Adipose tissue (tissue), 3 donors: ENCODE measurements around the gene STXBP1. TPM values are rescaled to one million over a fixed set of nuclear protein-coding genes. Genes with fewer than 3 reads are reported as not detected.
"Not testable (repeated sequence)": the region's sequence is repeated elsewhere in the genome, so short reads cannot be mapped to it uniquely, and the experiment has no call there.

Source experiments
- H3K27ac ChIP-seq: one replicate; pipeline ENCODE4 v1.5.1; 2013; ENCODE audit warnings: low read depth, low read length
- WGBS, 3 donors: extraction: QIAGEN DNeasy Blood & Tissue Kit; methylation state at CpG; one replicate each; pipeline ENCODE4 v1.1.7; 2013; 5-methylcytosine and 5-hydroxymethylcytosine counted together
- polyA plus RNA-seq, 3 donors: library from polyadenylated mRNA; stranded (reverse); fragments of 200-250 nt; gene quantifications; one replicate each; pipeline ENCODE4 v1.2.3, GENCODE V29; 2013
- donor health status: healthy with polysubstance abuse.
- donor health status: Bipolar disorder and iron deficiency.
- donor health status: healthy.

STXBP1 gene
- polyA plus RNA-seq, 3 donors, result 12.7 to 42.4 (median 34.1) TPM

- 20 to 59% (median 53%) methylated on average over 10 of the region's 10 CpGs for WGBS, 3 donors
- H3K27ac ChIP-seq, result peak overlapping the region; percentile 70
These were observed 37.7 kb upstream of the STXBP1 start for GRCh38 chr9:127574072-127574993.

- H3K27ac ChIP-seq, result no peak overlapping the region
- WGBS, 3 donors, result 81 to 93% (median 91%) methylated on average over 13 of the region's 13 CpGs
These were observed 36.0 kb upstream of the STXBP1 start for GRCh38 chr9:127575875-127576778.

GRCh38 chr9:127577194-127577593, 34.9 kb upstream of the STXBP1 start:
- H3K27ac ChIP-seq, result not testable (repeated sequence)
- 92 to 96% (median 96%) methylated on average over 5 to 7 of the region's 7 CpGs for WGBS, 3 donors

GRCh38 chr9:127578627-127578951, 33.5 kb upstream of the STXBP1 start:
- no peak overlapping the region for H3K27ac ChIP-seq
- WGBS, 3 donors, result 45 to 54% (median 49%) methylated on average over 5 of the region's 5 CpGs

- peak overlapping the region; percentile 83 for H3K27ac ChIP-seq
- 15 to 26% (median 22%) methylated on average over 21 of the region's 21 CpGs for WGBS, 3 donors
These were observed 32.9 kb upstream of the STXBP1 start for GRCh38 chr9:127578952-127579853.

- 74 to 84% (median 75%) methylated on average over 8 of the region's 8 CpGs for WGBS, 3 donors
- H3K27ac ChIP-seq, result no peak overlapping the region
These were observed 31.7 kb upstream of the STXBP1 start for GRCh38 chr9:127580366-127580765.

- WGBS, 3 donors, result 55 to 87% (median 78%) methylated on average over 7 of the region's 7 CpGs
- no peak overlapping the region for H3K27ac ChIP-seq
These were observed 31.1 kb upstream of the STXBP1 start for GRCh38 chr9:127580879-127581475.

GRCh38 chr9:127584474-127584805, 27.6 kb upstream of the STXBP1 start:
- WGBS, 3 donors, result 90 to 97% (median 92%) methylated on average over 3 of the region's 3 CpGs
- not testable (repeated sequence) for H3K27ac ChIP-seq

- 96 to 97% (median 96%) methylated on average over 4 of the region's 4 CpGs for WGBS, 3 donors
- H3K27ac ChIP-seq, result no peak overlapping the region
These were observed 26.8 kb upstream of the STXBP1 start for GRCh38 chr9:127585161-127585819.

- H3K27ac ChIP-seq, result no peak overlapping the region
- WGBS, 3 donors, result 71 to 74% (median 74%) methylated on average over 14 of the region's 14 CpGs
These were observed 26.0 kb upstream of the STXBP1 start for GRCh38 chr9:127586096-127586495.

- WGBS, 3 donors, result 11 to 55% (median 53%) methylated on average over 3 to 5 of the region's 5 CpGs
- no peak overlapping the region for H3K27ac ChIP-seq
These were observed 25.5 kb upstream of the STXBP1 start for GRCh38 chr9:127586537-127586936.

GRCh38 chr9:127587966-127588365, 24.1 kb upstream of the STXBP1 start:
- 73 to 83% (median 81%) methylated on average over 2 of the region's 2 CpGs for WGBS, 3 donors

GRCh38 chr9:127588740-127589506, 23.2 kb upstream of the STXBP1 start:
- 53 to 60% (median 59%) methylated on average over 5 of the region's 5 CpGs for WGBS, 3 donors
- H3K27ac ChIP-seq, result no peak overlapping the region

More at GRCh38 chr9:127587966-127588365, 24.1 kb upstream of the STXBP1 start:
- no peak overlapping the region for H3K27ac ChIP-seq

- 6 to 12% (median 9%) methylated on average over 8 of the region's 8 CpGs for WGBS, 3 donors
- no peak overlapping the region for H3K27ac ChIP-seq
These were observed 22.1 kb upstream of the STXBP1 start for GRCh38 chr9:127589955-127590370.

GRCh38 chr9:127595611-127596010, 16.5 kb upstream of the STXBP1 start:
- H3K27ac ChIP-seq, result no peak overlapping the region
- WGBS, 3 donors, result 52 to 75% (median 53%) methylated on average over 5 of the region's 5 CpGs

- no peak overlapping the region for H3K27ac ChIP-seq
- 66 to 72% (median 68%) methylated on average over 13 of the region's 13 CpGs for WGBS, 3 donors
These were observed 13.1 kb upstream of the STXBP1 start for GRCh38 chr9:127598839-127599549.
